ENCODE data around the gene KDM4B. TPM values are rescaled to one million over a fixed set of nuclear protein-coding genes. Genes with fewer than 3 reads are reported as not detected.

KDM4B gene
- total and polyA plus RNA-seq, 10 of the 15 experiments (the other 5 are each of a cell fraction or from before 2014, with no cell fraction given) = 0.47 to 49.6 (median 16.2) TPM

DNA sequence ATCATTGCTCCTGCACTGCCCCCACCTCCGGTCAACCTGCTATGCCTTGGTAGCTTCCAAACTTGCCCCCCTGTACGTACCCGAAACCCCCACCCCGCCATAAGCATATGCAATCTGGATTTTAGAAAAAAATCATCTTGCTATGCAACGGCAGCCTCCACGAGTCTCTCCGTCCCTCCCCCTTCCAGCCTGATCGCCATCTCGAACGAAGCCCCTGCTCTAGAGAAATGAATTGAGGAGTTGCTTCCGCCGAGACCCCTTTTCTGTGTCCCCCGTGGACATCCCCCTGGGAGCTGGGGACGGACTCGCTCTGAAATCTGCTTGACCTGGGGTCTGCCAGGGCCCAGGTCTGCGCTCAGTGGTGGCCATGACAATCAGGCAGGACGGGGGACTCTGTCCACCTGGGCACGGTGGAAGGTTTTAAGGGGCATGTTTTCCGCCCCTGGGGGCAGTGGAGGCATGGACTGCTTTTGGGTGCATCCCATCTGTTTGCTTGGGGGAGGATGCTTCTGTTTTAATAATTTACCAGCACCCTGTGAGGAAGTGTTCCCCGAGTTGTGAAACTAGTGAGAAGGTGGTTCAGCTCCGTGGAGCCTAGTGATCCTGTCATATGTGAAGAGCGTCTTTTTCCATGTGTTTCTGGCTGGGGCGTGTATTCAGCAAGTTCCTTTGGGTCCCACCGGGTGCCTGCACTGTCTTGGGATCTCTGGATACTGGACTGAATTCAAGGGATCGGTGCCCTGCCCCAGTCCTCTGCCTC, 1.0 kb downstream of the KDM4B start:
- intact Hi-C loops (cut with micrococcal nuclease; ENCODE audit: unreplicated experiment) = loop anchor here (2.0 to 10.0 kb wide), 3 partner anchors 59 to 105 kb away; partner anchors contain the start of gene PLIN3
- TF ChIP-seq PAX5 (IDR thresholded peaks at IDR 0.05; ENCODE audit: borderline replicate concordance, low read depth, low read length) = 0 out of 2 replicates have a peak, but pooled peaks have one; percentile 12
- TF ChIP-seq EED (IDR thresholded peaks at IDR 0.05; ENCODE audit: low read depth) = 0 out of 2 replicates have a peak, but pooled peaks have one; percentile 16
- TF ChIP-seq, protein P1, sequence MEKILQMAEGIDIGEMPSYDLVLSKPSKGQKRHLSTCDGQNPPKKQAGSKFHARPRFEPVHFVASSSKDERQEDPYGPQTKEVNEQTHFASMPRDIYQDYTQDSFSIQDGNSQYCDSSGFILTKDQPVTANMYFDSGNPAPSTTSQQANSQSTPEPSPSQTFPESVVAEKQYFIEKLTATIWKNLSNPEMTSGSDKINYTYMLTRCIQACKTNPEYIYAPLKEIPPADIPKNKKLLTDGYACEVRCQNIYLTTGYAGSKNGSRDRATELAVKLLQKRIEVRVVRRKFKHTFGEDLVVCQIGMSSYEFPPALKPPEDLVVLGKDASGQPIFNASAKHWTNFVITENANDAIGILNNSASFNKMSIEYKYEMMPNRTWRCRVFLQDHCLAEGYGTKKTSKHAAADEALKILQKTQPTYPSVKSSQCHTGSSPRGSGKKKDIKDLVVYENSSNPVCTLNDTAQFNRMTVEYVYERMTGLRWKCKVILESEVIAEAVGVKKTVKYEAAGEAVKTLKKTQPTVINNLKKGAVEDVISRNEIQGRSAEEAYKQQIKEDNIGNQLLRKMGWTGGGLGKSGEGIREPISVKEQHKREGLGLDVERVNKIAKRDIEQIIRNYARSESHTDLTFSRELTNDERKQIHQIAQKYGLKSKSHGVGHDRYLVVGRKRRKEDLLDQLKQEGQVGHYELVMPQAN (conservative IDR thresholded peaks at IDR 0.05) = peak; percentile 77; the same call in 1 of the 2 replicates
- peak; percentile 4; the same call in 1 of the 2 replicates for TF ChIP-seq SMC3 (IDR thresholded peaks at IDR 0.05; ENCODE audit: borderline replicate concordance, low read length)
- no peak for TF ChIP-seq LARP7 (IDR thresholded peaks at IDR 0.05)
- peak; percentile 45; the same call in 1 of the 2 replicates for TF ChIP-seq SIN3A (IDR thresholded peaks at IDR 0.05; ENCODE audit: low read depth, low read length)
- TF ChIP-seq CEBPB (IDR thresholded peaks at IDR 0.05; ENCODE audit: borderline replicate concordance in 1 of 2, low read depth in 2 of 2, low read length in 2 of 2) = no peak
- TF ChIP-seq SPI1 (IDR thresholded peaks at IDR 0.05; ENCODE audit: borderline replicate concordance, insufficient read depth, low read depth, low read length) = peak; percentile 84; the same call in 1 of the 2 replicates
- peak; percentile 85 for TF ChIP-seq MXI1 (IDR thresholded peaks at IDR 0.05; ENCODE audit: low read depth, low read length)
- TF ChIP-seq IKZF1 (conservative IDR thresholded peaks at IDR 0.05) = 0 out of 2 replicates have a peak, but pooled peaks have one; percentile 30
- TF ChIP-seq, protein P2, sequence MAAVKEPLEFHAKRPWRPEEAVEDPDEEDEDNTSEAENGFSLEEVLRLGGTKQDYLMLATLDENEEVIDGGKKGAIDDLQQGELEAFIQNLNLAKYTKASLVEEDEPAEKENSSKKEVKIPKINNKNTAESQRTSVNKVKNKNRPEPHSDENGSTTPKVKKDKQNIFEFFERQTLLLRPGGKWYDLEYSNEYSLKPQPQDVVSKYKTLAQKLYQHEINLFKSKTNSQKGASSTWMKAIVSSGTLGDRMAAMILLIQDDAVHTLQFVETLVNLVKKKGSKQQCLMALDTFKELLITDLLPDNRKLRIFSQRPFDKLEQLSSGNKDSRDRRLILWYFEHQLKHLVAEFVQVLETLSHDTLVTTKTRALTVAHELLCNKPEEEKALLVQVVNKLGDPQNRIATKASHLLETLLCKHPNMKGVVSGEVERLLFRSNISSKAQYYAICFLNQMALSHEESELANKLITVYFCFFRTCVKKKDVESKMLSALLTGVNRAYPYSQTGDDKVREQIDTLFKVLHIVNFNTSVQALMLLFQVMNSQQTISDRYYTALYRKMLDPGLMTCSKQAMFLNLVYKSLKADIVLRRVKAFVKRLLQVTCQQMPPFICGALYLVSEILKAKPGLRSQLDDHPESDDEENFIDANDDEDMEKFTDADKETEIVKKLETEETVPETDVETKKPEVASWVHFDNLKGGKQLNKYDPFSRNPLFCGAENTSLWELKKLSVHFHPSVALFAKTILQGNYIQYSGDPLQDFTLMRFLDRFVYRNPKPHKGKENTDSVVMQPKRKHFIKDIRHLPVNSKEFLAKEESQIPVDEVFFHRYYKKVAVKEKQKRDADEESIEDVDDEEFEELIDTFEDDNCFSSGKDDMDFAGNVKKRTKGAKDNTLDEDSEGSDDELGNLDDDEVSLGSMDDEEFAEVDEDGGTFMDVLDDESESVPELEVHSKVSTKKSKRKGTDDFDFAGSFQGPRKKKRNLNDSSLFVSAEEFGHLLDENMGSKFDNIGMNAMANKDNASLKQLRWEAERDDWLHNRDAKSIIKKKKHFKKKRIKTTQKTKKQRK (IDR thresholded peaks at IDR 0.05; ENCODE audit: low read depth, low read length) = no peak
- 0 out of 2 replicates have a peak, but pooled peaks have one; percentile 83 for TF ChIP-seq WRNIP1 (IDR thresholded peaks at IDR 0.05; ENCODE audit: borderline replicate concordance, low read depth, low read length)
- 0 out of 2 replicates have a peak, but pooled peaks have one; percentile 12 for TF ChIP-seq DPF2 (IDR thresholded peaks at IDR 0.05)
- H3K27ac ChIP-seq (ENCODE audit: control insufficient read depth, insufficient read depth) = peak overlapping the region; percentile 31; the same call in 1 of the 2 replicates
- no peaks in the 10 kb centered on the region for H3K9me3 ChIP-seq (replicated peaks; ENCODE audit: control insufficient read depth, insufficient read depth, low read length)
- H3K9ac ChIP-seq (ENCODE audit: control insufficient read depth, insufficient read depth, low read length) = peak overlapping the region; percentile 75
- peak overlapping the region; percentile 91 for H3K4me2 ChIP-seq (ENCODE audit: control insufficient read depth, insufficient read depth)
- WGBS (ENCODE audit: insufficient coverage, insufficient replicate concordance, low lambda C conversion rate, missing lambda C conversion rate) = 3% methylated on average over 25 of the region's 25 CpGs
- TSS peak; percentile 65 for BruUV-seq (replicated peaks)
- SMC1A ChIA-PET (ENCODE audit: uncharacterized antibody, unreplicated experiment) = no interaction called here
- peak; percentile 27 for DNase-seq (ENCODE audit: low read depth, low spot score)
- peaks cover 7% of the 10 kb centered on the region for H4K20me1 ChIP-seq (ENCODE audit: control insufficient read depth, insufficient read depth)
- no peaks in the 10 kb centered on the region for H3K27me3 ChIP-seq (replicated peaks in 1 of 2; ENCODE audit: control insufficient read depth in 2 of 2, insufficient read depth in 2 of 2, low read length in 1 of 2)
- peaks cover 48% of the 10 kb centered on the region for H3K79me2 ChIP-seq (ENCODE audit: control insufficient read depth, insufficient read depth, low read length)
- CTCF ChIA-PET = interaction anchor here (0.7 to 3.0 kb wide), 6 partner anchors 58 to 160 kb away, joined by 3 to 15 read pairs (median 4); no protein-coding TSS in a partner anchor
- peak; percentile 14 for ATAC-seq
- H3K4me3 ChIP-seq = peak overlapping the region; percentile 95
- H2AFZ ChIP-seq (ENCODE audit: control insufficient read depth, low read depth, low read length) = no peak overlapping the region
- FAIRE-seq = no peak
- peaks cover 0 to 2% of the 10 kb centered on the region in 2 experiments; a peak in 1 of 4 replicates for H3K36me3 ChIP-seq (ENCODE audit: control insufficient read depth in 2 of 2, insufficient read depth in 2 of 2, low read length in 1 of 2)
- RAD21 ChIA-PET (ENCODE audit: unreplicated experiment) = interaction anchor here (0.6 to 2.1 kb wide), 3 partner anchors 58 to 963 kb away, joined by 4 to 7 read pairs (median 4); no protein-coding TSS in a partner anchor
- in situ Hi-C loops (cut with MboI) = no loop called here
- peaks cover 12% of the 10 kb centered on the region for H3K4me1 ChIP-seq (ENCODE audit: control insufficient read depth, insufficient read depth, low read length)
- POLR2A ChIA-PET = interaction anchor here (0.6 kb wide), 1 partner anchor 116 kb away, joined by 4 read pairs; no protein-coding TSS in a partner anchor

Measured in GM12878 (cell line).